GM19023 (cell line): Measurements from ENCODE around the gene CFAP45.
"Not testable (repeated sequence)": the region's sequence is repeated elsewhere in the genome, so short reads cannot be mapped to it uniquely, and the experiment has no call there.

Experiments
- ATAC-seq: cut with Tn5 transposase; IDR thresholded peaks from one replicate; pipeline ENCODE4 v1.9.1; 2021; ENCODE audit warnings: mild to moderate bottlenecking, moderate library complexity; ENCODE audit not compliant: unreplicated experiment

The CFAP45 gene

GRCh38 chr1:159913451-159914192 is 13.7 kb upstream of the CFAP45 start:
- no peak for ATAC-seq

DNA sequence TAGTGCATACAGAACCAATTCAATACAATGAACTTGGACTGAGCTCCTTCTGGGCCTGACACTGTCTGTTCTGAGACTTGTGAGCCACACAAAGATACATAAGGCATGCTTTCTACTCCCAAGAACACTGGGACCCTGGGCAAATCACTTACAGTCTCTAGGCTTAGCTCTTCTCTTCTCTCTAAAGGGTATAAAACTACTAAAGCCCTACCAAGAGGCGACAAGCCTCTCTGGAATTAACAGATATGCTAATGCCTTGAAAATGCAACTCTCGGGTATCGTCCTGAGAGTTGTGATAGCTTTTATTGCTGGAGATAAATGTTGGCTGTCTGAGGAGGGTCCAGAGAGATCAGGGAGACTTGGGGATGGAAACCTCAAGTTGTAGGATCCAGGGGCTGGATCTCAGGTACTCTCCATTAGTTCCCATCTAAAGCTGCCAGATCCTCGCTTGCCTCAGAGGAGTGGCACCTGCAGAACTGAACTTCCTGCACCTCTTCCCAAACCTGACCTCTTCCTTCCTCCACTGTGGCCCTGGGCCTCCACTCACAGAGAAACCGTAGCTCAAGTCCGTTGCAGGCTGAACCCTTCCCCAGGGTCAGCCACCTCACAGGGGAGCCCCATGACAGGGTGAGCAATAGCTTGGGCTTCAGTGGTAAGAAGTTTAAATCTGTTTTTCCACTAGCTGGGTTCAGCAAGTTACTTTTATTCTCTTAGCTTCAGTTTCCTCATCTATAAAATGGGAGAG is 11.5 kb upstream of the CFAP45 start:
- no peak for ATAC-seq

DNA sequence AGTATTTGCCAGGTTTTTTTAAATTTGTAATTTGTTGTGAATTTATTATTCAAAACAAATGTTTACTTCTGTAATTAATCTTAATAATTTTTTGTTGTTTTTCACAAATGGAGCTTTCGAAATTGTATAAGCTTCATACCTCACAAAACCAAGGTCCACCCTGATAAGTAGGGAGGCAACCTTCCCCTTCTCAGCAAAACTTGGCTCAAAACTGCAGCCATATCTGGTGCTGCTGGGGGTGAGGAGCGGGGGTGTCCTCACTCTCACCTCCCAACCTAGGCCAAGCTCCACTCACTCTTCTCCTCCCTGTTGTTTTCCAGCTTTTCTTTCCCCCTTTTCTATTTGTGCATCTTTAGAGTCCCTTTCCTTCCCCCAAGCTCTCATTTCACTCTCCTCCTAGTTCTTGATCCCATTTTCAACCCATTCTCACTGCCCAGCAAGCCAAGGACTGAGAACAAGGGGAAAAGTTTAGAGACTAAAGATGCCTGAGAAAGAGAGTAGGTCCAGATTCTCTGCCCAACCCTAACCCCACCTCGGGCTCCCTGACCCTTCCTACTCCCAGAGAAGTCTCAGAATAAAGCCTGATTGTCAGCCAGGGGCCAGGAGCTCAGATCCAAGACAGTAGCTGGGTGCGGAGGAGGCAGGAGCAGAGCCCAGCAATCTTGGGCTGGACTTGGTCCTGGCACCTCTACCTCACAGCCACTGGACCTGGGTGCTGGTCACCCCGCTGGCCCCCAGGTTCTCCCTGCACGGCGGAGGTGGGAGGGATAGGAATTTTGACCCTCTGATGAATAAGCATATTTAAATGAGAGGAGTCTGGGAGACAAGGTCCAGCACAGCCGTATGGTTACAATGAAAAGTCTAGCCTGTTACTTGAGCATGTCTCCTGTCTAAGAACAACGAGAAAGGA is 8.3 kb upstream of the CFAP45 start:
- ATAC-seq: no peak

DNA sequence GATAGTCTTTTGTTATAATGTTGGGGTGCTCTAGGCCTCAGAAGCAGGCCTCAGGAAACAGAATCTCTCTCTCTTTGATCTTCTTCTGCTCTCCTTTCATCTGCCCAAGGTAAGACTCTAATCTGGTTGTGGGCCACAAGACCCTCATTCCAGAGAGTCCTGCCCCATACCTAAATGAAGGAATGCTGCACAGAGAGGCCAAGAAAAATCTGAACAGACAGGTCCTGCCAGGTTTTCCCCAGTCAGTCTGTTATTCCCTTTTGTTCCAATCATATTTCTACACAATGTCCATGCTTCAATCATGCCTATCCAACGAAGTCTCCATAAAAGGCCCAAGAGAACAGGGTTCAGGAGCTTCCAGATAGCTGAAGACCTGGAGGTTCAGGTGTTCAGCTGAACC is 7.0 kb upstream of the CFAP45 start:
- ATAC-seq: no peak

GRCh38 chr1:159904036-159904435 is 4.1 kb upstream of the CFAP45 start:
- ATAC-seq: not testable (repeated sequence)

GRCh38 chr1:159902541-159902940 is 2.6 kb upstream of the CFAP45 start:
- ATAC-seq: no peak

- no peak for ATAC-seq
These were observed 893 bp upstream of the CFAP45 start for GRCh38 chr1:159900755-159901360.

GRCh38 chr1:159899634-159900033 is 331 bp downstream of the CFAP45 start:
- ATAC-seq: not testable (repeated sequence)

DNA sequence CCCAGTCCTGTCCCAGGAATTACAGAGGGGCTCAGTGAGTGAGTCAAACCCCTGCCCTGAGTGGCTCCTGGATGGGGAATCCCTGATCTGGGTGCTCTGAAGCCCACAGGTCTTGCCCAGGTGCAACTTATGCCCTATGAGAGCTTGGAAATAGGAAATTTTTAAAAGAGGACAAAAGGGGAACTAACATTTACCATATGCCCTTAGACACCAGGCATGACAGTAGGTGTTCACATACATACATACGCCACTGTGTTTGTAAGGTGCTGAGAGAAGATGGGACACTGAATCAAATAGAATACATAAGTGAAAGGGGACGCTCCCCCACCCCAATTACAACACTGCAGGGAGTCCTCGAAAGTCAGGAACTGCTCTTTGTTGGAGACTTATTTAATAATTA is 1.4 kb downstream of the CFAP45 start:
- ATAC-seq: no peak

GRCh38 chr1:159897962-159898361 is 2.0 kb downstream of the CFAP45 start:
- no peak for ATAC-seq

DNA sequence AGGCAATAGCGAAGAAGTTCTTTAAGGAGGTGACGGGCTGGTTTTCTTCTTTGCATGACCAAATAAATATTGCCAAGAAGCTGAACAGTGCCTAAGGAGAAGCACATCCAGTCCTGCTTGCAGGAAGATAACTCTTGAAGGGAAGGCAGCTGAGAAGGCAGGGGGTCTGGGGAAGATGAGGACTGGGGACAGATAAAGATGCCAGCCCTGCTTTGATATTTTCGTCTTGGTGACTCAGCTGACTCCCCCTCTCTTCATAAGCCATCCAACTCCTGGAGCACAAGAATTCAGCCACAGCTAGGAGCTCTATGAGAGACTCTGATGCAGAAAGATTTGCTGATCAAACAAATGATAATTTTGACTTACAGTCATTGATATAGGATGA is 3.4 kb downstream of the CFAP45 start:
- ATAC-seq: no peak

- ATAC-seq: no peak
These were observed 4.0 kb downstream of the CFAP45 start for GRCh38 chr1:159895836-159896545.

GRCh38 chr1:159895286-159895685 is 4.7 kb downstream of the CFAP45 start:
- ATAC-seq: no peak

DNA sequence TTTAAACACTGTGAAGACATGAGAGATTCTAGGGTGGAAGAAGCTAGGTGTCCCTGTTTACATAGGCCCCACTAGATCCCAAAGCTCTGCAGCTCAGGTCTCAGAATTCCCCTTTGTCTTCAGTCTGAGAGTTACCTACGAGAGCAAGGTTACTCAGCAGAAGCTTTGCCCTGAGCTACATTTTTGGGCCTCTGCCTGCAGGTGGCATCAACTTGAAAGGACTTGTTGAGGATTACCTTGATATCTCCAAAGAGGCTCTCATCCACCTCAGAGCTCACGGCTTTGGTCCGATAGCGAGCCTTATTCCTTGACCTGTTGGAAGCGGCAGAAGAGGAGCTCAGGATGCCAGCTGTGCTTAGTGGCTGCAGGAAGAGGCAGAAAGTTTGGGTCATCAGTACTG is 7.0 kb downstream of the CFAP45 start:
- ATAC-seq: no peak

DNA sequence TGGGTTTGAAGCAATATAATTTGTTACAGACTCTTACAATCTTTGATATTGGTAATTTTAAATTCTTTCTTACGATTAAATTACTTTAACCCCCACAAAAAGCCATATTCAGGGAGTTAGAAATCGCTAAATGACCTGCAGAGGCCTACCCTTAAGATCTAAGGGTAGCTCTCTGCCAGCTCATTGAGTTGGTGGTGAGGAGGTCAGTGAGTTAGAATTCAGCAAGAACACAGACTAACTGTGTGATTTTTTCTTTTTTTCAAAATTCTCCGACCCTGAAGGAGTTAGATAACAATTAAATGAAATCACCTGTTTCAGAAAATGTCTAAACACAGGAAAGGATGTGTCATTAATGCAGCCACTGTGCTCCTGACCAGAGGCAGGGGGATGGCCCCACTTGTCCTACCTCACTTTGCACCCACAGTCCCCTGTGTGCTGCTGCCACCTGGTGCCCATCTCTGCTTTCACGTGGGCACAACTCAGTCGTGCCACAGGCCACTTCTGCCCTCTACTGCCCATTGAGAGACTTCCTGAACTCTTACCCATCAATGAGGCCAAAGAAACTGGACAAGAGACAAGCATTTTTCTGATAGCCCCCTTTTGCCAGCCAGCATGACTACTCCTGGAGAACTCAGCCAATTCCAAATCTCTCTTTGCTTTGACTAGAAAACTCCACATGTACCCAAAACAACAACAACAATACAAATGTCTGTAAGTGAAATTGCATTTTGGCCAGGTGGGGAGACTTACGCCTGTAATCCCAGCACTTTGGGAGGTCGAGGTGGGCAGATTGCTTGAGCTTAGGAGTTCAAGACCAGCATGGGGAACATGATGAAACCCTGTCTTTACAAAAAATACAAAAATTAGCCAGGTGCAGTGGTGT is 8.4 kb downstream of the CFAP45 start:
- ATAC-seq: peak; percentile 62

DNA sequence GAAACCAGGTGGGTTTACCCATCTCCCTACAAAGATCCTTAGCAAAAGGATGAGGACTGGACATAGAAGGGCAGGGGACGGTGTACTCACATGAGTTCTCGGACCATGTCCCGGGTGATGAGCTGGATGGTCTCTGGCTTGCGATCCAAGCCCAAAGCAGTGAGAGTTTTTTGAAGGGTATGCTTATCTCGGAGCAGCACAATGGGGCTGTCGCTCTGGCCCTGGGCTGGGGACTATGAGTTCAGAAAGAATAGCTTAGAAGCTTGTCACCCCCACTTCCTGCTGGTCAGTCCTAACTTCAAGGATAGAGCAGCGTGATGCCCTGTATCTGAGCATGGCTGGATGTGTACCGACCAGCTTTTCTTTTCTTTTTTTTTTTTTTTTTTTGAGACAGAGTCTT is 9.6 kb downstream of the CFAP45 start:
- ATAC-seq: no peak

- peak; percentile 88 for ATAC-seq
These were observed 10.1 kb downstream of the CFAP45 start for GRCh38 chr1:159889821-159890252.

GRCh38 chr1:159889202-159889601 is 10.8 kb downstream of the CFAP45 start:
- no peak for ATAC-seq

- no peak for ATAC-seq
These were observed 15.7 kb downstream of the CFAP45 start for GRCh38 chr1:159884296-159884695.
